Heart left ventricle (tissue), 16 donors: ENCODE results near the gene CCL5. TPM values are rescaled to one million over a fixed set of nuclear protein-coding genes. Genes with fewer than 3 reads are reported as not detected.
A peak's percentile ranks its signal among the peaks of the same experiment; 100 is the strongest.

ENCODE experiments used
- ATAC-seq, 4 donors: fragments of 200-7000 bp; cut with Tn5 transposase; one replicate each; pipeline ENCODE4 v1.9.1; 2020 to 2022; ENCODE audit warnings: moderate library complexity in 4 of 4, mild to moderate bottlenecking in 3 of 4, moderate number of reproducible peaks in 1 of 4
- DNase-seq, 5 donors: peaks; one replicate each; pipeline ENCODE4 v3.0.0-alpha.2; 2020
- H3K27ac ChIP-seq, 12 donors: fragments of 200-600 bp; sonication (generic) in 4 of 12; one replicate each; pipeline versions ENCODE4 v1.5.0 to v1.8.0; 2016 to 2022; ENCODE audit warnings: mild to moderate bottlenecking in 2 of 12
- H3K27me3 ChIP-seq, 9 donors: fragments of 200-600 bp; sonication (generic) in 2 of 9; one replicate each; pipeline versions ENCODE4 v1.5.1 to v1.8.0; 2016 to 2022; ENCODE audit warnings: mild to moderate bottlenecking in 3 of 9
- H3K36me3 ChIP-seq, 9 donors: fragments of 200-600 bp; sonication (generic) in 2 of 9; one replicate each; pipeline versions ENCODE4 v1.5.0 to v1.8.0; 2018 to 2022; ENCODE audit warnings: mild to moderate bottlenecking in 2 of 9
- H3K4me1 ChIP-seq, 12 donors: fragments of 200-600 bp; sonication (generic) in 4 of 12; one replicate each; pipeline versions ENCODE4 v1.5.0 to v1.8.0; 2016 to 2022; ENCODE audit warnings: mild to moderate bottlenecking in 3 of 12
- H3K4me3 ChIP-seq, 12 donors: fragments of 200-600 bp; sonication (generic) in 4 of 12; one replicate each; pipeline versions ENCODE4 v1.5.0 to v1.8.0; 2017 to 2022; ENCODE audit warnings: mild to moderate bottlenecking in 9 of 12, moderate library complexity in 4 of 12
- H3K9me3 ChIP-seq, 12 donors: fragments of 200-600 bp; sonication (generic) in 4 of 12; one replicate each; pipeline versions ENCODE4 v1.5.0 to v1.8.0; 2016 to 2022; ENCODE audit warnings: mild to moderate bottlenecking in 1 of 12
- POLR2A ChIP-seq, 2 donors: fragments of 450-650 bp; IDR thresholded peaks; one replicate each; pipeline ENCODE4 v1.6.1; 2017; ENCODE audit warnings: antibody characterized with exemption in 2 of 2, mild to moderate bottlenecking in 2 of 2, moderate library complexity in 2 of 2
- WGBS, 4 donors: extraction: QIAGEN DNeasy Blood & Tissue Kit in 2 of 4; methylation state at CpG; one replicate each; pipeline versions ENCODE4 v1.1.5 to v1.1.7; 2013 to 2018; 5-methylcytosine and 5-hydroxymethylcytosine counted together
- intact Hi-C, 10 donors: fragments of 100-400 bp; cut with DNase I; formaldehyde crosslinking; loops; one replicate each; pipeline versions ENCODE4 v1.11.1 to v1.14.2; 2022
- polyA plus RNA-seq, 2 donors: library from polyadenylated mRNA; stranded (reverse); fragments of 200-250 nt; gene quantifications; one replicate each; pipeline ENCODE4 v1.2.3, GENCODE V29; 2013
- total RNA-seq, 9 donors: library from RNA; depleted of rRNA in 2 of 9; stranded (reverse); fragments of >200 nt in 2 of 9; fragmentation: NEBNext Ultra II Directional in 3 of 9; extraction: Animal tissue kit (Norgen Biotek cat#: 25700) in 3 of 9; gene quantifications; one replicate each; pipeline versions ENCODE4 v1.1.0 to v1.2.4, GENCODE V29; 2016 to 2023
- TF ChIP-seq, protein P1 (sequence below), 12 donors: fragments of 200-600 bp; sonication (generic) in 4 of 12; IDR thresholded peaks; one replicate each; pipeline versions ENCODE4 v1.5.0 to v1.8.0; 2018 to 2022; ENCODE audit warnings: antibody characterized with exemption in 12 of 12, mild to moderate bottlenecking in 5 of 12
- donor health status: ischemic (EF 13 %, LVEDD 7.1; RV severe dilation, severe dysfunction).
- donor health status: healthy with polysubstance abuse.
- donor health status: DM: no; HTN: yes; CAD: no.
- donor health status: DM: no; HTN: no; CAD: no.
- donor health status: ischemic (EF 25% LVEDD 6.9; RV normal size, moderate dysfunction).
- donor health status: ischemic (EF 25% LVEDD 5.7; RV mildly dilated, moderate dysfunction).
- donor health status: healthy.
- donor health status: DM: yes; HTN: yes; CAD: no.
- donor health status: ischemic (EF 35%, LVEDD 5.7; RV mildly dilated, moderate dysfunction).
- donor health status: nonischemic (EF 11% LVEDD 7.7; RV severe dilation, severe dysfunction).
- donor health status: DM: yes; HTN: yes; CAD: no.
- donor health status: PGD.
- donor health status: ischemic (EF 29% LVEDD 5.4; RV normal size, mild dysfunction).
- donor health status: nonischemic (EF 23%, LVEDD 6.1; RV moderate dilation, normal function).

The CCL5 gene
- total and polyA plus RNA-seq, 11 donors: 0.46 to 23.7 (median 1.4) TPM; not detected in 1

DNA sequence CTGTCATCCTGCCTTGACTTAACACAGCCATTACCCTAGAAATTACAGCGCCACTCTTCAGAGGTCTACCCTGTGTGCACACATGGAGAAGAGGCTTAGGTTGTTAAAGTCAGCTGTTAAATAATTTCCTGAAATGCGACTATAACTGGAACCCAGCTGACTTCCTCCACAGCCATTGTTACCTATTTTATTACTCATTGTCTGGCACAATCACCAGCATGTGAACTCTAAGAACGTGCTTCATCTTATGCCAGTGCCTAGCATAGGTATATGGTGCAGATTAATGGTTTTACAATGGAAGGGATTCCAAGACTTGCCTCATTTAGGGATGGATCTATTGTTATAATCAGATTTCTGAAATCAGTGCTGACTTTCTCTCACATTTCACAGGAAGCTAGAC, 38.5 kb upstream of the CCL5 start:
- peak in 1 of 4 donors; percentile 50 for ATAC-seq
- 48 to 75% (median 57%) methylated on average over 3 of the region's 3 CpGs for WGBS, 4 donors
- Histone ChIP-seq H3K4me3 (no peak overlapping the region), H3K27ac (no peak overlapping the region), H3K4me1 (peaks cover 0 to 3% (median 0%) of the 10 kb centered on the region in 12 donors), H3K27me3 (no peaks in the 10 kb centered on the region), H3K9me3 (no peaks in the 10 kb centered on the region), H3K36me3 (no peaks in the 10 kb centered on the region)
- TF ChIP-seq, protein P1, sequence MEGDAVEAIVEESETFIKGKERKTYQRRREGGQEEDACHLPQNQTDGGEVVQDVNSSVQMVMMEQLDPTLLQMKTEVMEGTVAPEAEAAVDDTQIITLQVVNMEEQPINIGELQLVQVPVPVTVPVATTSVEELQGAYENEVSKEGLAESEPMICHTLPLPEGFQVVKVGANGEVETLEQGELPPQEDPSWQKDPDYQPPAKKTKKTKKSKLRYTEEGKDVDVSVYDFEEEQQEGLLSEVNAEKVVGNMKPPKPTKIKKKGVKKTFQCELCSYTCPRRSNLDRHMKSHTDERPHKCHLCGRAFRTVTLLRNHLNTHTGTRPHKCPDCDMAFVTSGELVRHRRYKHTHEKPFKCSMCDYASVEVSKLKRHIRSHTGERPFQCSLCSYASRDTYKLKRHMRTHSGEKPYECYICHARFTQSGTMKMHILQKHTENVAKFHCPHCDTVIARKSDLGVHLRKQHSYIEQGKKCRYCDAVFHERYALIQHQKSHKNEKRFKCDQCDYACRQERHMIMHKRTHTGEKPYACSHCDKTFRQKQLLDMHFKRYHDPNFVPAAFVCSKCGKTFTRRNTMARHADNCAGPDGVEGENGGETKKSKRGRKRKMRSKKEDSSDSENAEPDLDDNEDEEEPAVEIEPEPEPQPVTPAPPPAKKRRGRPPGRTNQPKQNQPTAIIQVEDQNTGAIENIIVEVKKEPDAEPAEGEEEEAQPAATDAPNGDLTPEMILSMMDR (IDR thresholded peaks at IDR 0.05): no peak
- no peak for TF ChIP-seq POLR2A (IDR thresholded peaks at IDR 0.05)
- DNase-seq: no peak
- intact Hi-C loops: no loop called here

DNA sequence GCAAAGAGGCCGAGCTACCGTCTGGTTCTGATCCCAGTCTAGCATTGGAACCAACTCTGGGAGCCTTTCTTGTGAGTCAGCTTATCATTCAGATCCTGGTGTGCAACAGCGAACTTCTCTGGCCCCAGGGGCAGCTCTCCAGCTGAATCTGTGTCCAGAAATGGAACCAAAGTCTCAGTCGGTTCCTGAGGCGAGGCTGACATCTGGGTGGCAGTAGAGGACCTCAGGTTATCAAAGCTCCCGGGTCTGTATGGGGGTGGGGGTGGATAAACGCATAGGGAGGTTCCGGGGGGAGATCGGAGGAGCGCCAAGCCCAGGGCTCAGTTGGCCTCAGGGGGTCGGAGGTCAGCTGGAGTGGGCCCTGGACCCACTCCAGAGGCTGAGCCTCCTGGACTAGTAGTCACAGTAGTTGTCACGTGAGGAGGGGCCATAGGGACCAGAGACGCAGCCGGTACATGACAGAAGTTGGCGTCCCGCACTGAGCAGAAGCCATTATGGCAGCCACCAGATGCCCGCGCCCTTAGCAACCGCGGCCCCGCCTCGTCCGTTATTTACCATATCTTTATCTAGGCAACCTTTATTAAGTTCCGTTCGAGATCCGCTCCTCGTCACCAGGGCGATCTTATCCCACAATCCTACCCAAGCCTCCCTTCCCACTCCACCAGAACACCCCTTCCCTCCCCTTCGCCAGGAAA, 37.5 kb upstream of the CCL5 start:
- H3K9me3 ChIP-seq: no peaks in the 10 kb centered on the region
- peaks cover 0 to 3% (median 0%) of the 10 kb centered on the region in 12 donors for H3K4me1 ChIP-seq
- ATAC-seq (no peak), DNase-seq (no peak)
- intact Hi-C loops: no loop called here
- no peak overlapping the region for H3K4me3 ChIP-seq
- H3K36me3 ChIP-seq: no peaks in the 10 kb centered on the region
- no peak overlapping the region for H3K27ac ChIP-seq
- 95 to 96% (median 95%) methylated on average over 29 of the region's 29 CpGs for WGBS, 4 donors
- H3K27me3 ChIP-seq: no peaks in the 10 kb centered on the region
- no peak for TF ChIP-seq POLR2A (IDR thresholded peaks at IDR 0.05)

DNA sequence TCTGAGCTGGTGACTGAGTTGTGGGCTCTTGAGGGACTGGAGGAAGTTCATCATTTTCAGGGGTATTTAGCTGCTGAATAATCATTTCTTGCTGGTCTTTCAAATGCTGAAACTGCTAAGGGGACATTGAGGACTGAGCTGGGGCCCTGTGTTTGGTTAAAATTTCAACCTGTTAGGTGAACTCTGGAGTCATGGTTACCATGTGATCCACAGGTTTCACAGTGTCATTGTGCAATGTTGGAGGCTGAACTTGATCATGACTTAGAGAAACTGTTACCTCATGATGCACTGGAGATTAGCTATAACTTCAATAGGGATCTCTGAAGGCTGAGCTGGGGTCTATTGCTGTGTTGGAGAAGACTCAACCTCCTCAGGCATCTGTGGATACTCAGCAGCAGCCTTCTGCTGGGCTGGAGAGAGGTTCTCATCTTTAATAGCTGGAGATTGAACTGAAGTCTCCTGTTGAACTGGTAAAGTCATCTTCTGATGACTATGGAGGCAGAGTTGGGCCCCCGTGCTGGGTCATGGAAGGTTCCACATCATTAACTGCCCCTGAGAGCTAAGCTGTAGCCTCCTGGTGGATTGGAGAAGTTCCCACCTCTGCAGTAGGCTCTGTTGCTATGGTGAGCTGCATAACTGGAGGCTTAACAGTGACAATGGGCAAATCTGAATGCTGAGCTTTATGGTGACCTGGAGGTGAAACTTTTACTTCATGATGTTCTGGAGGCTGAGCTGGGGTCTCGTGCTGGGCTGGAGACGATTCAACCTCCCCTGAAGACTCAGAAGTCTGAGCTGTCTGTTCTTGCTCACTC, 35.2 kb upstream of the CCL5 start:
- Histone ChIP-seq H3K36me3 (no peaks in the 10 kb centered on the region), H3K4me1 (peaks cover 0 to 3% (median 0%) of the 10 kb centered on the region in 12 donors), H3K9me3 (no peaks in the 10 kb centered on the region), H3K27ac (no peak overlapping the region), H3K27me3 (no peaks in the 10 kb centered on the region), H3K4me3 (no peak overlapping the region)
- intact Hi-C loops: no loop called here
- TF ChIP-seq POLR2A (IDR thresholded peaks at IDR 0.05): no peak
- TF ChIP-seq, protein P1 (IDR thresholded peaks at IDR 0.05): no peak
- 73 to 84% (median 80%) methylated on average over 3 of the region's 3 CpGs for WGBS, 4 donors
- DNase-seq: no peak
- ATAC-seq: no peak

DNA sequence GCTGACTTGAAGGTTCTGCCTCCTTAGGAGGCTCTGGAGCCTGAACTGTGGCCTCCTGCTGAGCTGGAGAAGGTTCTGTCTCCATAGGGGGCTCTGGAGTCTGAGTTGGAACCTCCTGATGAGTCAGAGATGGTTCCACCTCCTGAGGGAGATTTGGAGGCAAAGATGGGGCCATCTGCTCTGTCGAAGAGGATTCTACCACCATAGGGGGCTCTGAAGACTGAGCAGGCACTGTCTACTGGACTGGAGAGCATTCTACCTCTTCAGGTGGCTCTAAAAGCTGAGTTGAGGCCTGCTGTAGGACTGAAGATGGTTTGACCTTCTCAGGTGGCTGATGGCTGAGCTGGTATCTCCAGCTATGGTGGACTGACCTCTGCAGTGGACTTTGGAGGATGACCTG, 34.2 kb upstream of the CCL5 start:
- intact Hi-C loops: no loop called here
- TF ChIP-seq, protein P1 (IDR thresholded peaks at IDR 0.05): no peak
- no peak for TF ChIP-seq POLR2A (IDR thresholded peaks at IDR 0.05)
- 85 to 100% (median 98%) methylated on average over 1 of the region's 1 CpG for WGBS, 4 donors
- H3K27me3 ChIP-seq: no peaks in the 10 kb centered on the region
- no peaks in the 10 kb centered on the region for H3K9me3 ChIP-seq
- no peaks in the 10 kb centered on the region for H3K36me3 ChIP-seq
- no peak overlapping the region for H3K4me3 ChIP-seq
- H3K27ac ChIP-seq: no peak overlapping the region
- ATAC-seq (no peak), DNase-seq (no peak)
- H3K4me1 ChIP-seq: peaks cover 0 to 3% (median 0%) of the 10 kb centered on the region in 12 donors
